Central memory CD8-positive, alpha-beta T cell (primary cell): ENCODE data around the gene CSPG4.

Source experiments
- ATAC-seq: fragments of 150-1000 bp; cut with Tn5 transposase; replicated peaks from 2 replicates; pipeline ENCODE4 v1.10.0; 2022; ENCODE audit warnings: mild to moderate bottlenecking, moderate FRiP score, moderate number of reproducible peaks; ENCODE audit not compliant: poor library complexity, severe bottlenecking; ENCODE audit errors: extremely low read depth
- DNase-seq, 2 donors: peaks; one replicate each; pipeline ENCODE4 v3.0.0; 2021; ENCODE audit warnings: low spot score in 2 of 2
- H3K27ac Mint-ChIP-seq: one replicate; pipeline ENCODE4 v1.8.0; 2022; ENCODE audit warnings: low read depth, mild to moderate bottlenecking, moderate library complexity, mixed read lengths
- H3K27me3 Mint-ChIP-seq: one replicate; pipeline ENCODE4 v1.8.0; 2022; ENCODE audit warnings: mixed read lengths
- H3K36me3 Mint-ChIP-seq: one replicate; pipeline ENCODE4 v1.8.0; 2022; ENCODE audit warnings: mild to moderate bottlenecking, moderate library complexity, mixed read lengths; ENCODE audit not compliant: insufficient read depth
- H3K4me1 Mint-ChIP-seq: one replicate; pipeline ENCODE4 v1.8.0; 2022; ENCODE audit warnings: mixed read lengths
- H3K4me3 Mint-ChIP-seq: one replicate; pipeline ENCODE4 v1.8.0; 2022; ENCODE audit warnings: mild to moderate bottlenecking, moderate library complexity, mixed read lengths
- H3K9me3 Mint-ChIP-seq: one replicate; pipeline ENCODE4 v1.8.0; 2022; ENCODE audit warnings: mixed read lengths

CSPG4 gene

GRCh38 chr15:75656331-75656730, 56.3 kb downstream of the CSPG4 start:
- no peaks in the 10 kb centered on the region for H3K9me3 Mint-ChIP-seq
- no peak overlapping the region for H3K27ac Mint-ChIP-seq
- H3K27me3 Mint-ChIP-seq, result no peaks in the 10 kb centered on the region
- no peaks in the 10 kb centered on the region for H3K36me3 Mint-ChIP-seq
- H3K4me3 Mint-ChIP-seq, result no peak overlapping the region
- DNase-seq, result no peak
- H3K4me1 Mint-ChIP-seq, result peaks cover 28% of the 10 kb centered on the region
- no peak for ATAC-seq

- no peaks in the 10 kb centered on the region for H3K9me3 Mint-ChIP-seq
- no peaks in the 10 kb centered on the region for H3K36me3 Mint-ChIP-seq
- H3K4me1 Mint-ChIP-seq, result peaks cover 32% of the 10 kb centered on the region
- DNase-seq (no peak), ATAC-seq (no peak)
- H3K4me3 Mint-ChIP-seq, result no peak overlapping the region
- H3K27me3 Mint-ChIP-seq, result no peaks in the 10 kb centered on the region
- H3K27ac Mint-ChIP-seq, result no peak overlapping the region
These were observed 56.7 kb downstream of the CSPG4 start for GRCh38 chr15:75655931-75656330.

- no peak for DNase-seq
- H3K4me3 Mint-ChIP-seq, result no peak overlapping the region
- no peaks in the 10 kb centered on the region for H3K36me3 Mint-ChIP-seq
- no peaks in the 10 kb centered on the region for H3K27me3 Mint-ChIP-seq
- H3K27ac Mint-ChIP-seq, result no peak overlapping the region
- H3K4me1 Mint-ChIP-seq, result peaks cover 48% of the 10 kb centered on the region
- H3K9me3 Mint-ChIP-seq, result no peaks in the 10 kb centered on the region
- no peak for ATAC-seq
These were observed 58.3 kb downstream of the CSPG4 start for GRCh38 chr15:75654201-75654907.

- Mint-ChIP-seq H3K27ac (no peak overlapping the region), H3K4me3 (no peak overlapping the region), H3K27me3 (no peaks in the 10 kb centered on the region), H3K9me3 (no peaks in the 10 kb centered on the region), H3K4me1 (peaks cover 55% of the 10 kb centered on the region), H3K36me3 (no peaks in the 10 kb centered on the region)
- DNase-seq (no peak), ATAC-seq (no peak)
These were observed 59.2 kb downstream of the CSPG4 start for GRCh38 chr15:75653347-75653913.

GRCh38 chr15:75651810-75652543, 60.7 kb downstream of the CSPG4 start:
- H3K9me3 Mint-ChIP-seq, result no peaks in the 10 kb centered on the region
- H3K27ac Mint-ChIP-seq, result no peak overlapping the region
- H3K36me3 Mint-ChIP-seq, result no peaks in the 10 kb centered on the region
- no peaks in the 10 kb centered on the region for H3K27me3 Mint-ChIP-seq
- H3K4me1 Mint-ChIP-seq, result peaks cover 58% of the 10 kb centered on the region
- DNase-seq (no peak), ATAC-seq (no peak)
- peak overlapping the region; percentile 25 for H3K4me3 Mint-ChIP-seq

GRCh38 chr15:75650908-75651809, 61.5 kb downstream of the CSPG4 start:
- Mint-ChIP-seq H3K4me3 (peak overlapping the region; percentile 25), H3K27me3 (no peaks in the 10 kb centered on the region), H3K9me3 (no peaks in the 10 kb centered on the region), H3K36me3 (no peaks in the 10 kb centered on the region), H3K27ac (peak overlapping the region; percentile 22), H3K4me1 (peaks cover 66% of the 10 kb centered on the region)
- ATAC-seq, result no peak
- DNase-seq, result no peak

- H3K27me3 Mint-ChIP-seq, result no peaks in the 10 kb centered on the region
- H3K9me3 Mint-ChIP-seq, result no peaks in the 10 kb centered on the region
- ATAC-seq (no peak), DNase-seq (no peak)
- no peaks in the 10 kb centered on the region for H3K36me3 Mint-ChIP-seq
- peak overlapping the region; percentile 22 for H3K27ac Mint-ChIP-seq
- H3K4me1 Mint-ChIP-seq, result peaks cover 65% of the 10 kb centered on the region
- no peak overlapping the region for H3K4me3 Mint-ChIP-seq
These were observed 62.8 kb downstream of the CSPG4 start for GRCh38 chr15:75649848-75650247.

- ATAC-seq, result no peak
These were observed 63.4 kb downstream of the CSPG4 start for GRCh38 chr15:75649045-75649761.

GRCh38 chr15:75648156-75649000, 64.3 kb downstream of the CSPG4 start:
- Mint-ChIP-seq H3K4me3 (peak overlapping the region; percentile 80), H3K27ac (no peak overlapping the region), H3K9me3 (no peaks in the 10 kb centered on the region), H3K36me3 (no peaks in the 10 kb centered on the region), H3K27me3 (no peaks in the 10 kb centered on the region), H3K4me1 (peaks cover 61% of the 10 kb centered on the region)
- ATAC-seq, result no peak
- DNase-seq, result no peak

More at GRCh38 chr15:75649045-75649761, 63.4 kb downstream of the CSPG4 start:
- peaks cover 63% of the 10 kb centered on the region for H3K4me1 Mint-ChIP-seq
- peak overlapping the region; percentile 80 for H3K4me3 Mint-ChIP-seq
- H3K36me3 Mint-ChIP-seq, result no peaks in the 10 kb centered on the region
- no peak for DNase-seq
- no peaks in the 10 kb centered on the region for H3K9me3 Mint-ChIP-seq
- no peak overlapping the region for H3K27ac Mint-ChIP-seq
- no peaks in the 10 kb centered on the region for H3K27me3 Mint-ChIP-seq

GRCh38 chr15:75647370-75648155, 65.1 kb downstream of the CSPG4 start, which contains the start of gene SNX33:
TSS of gene SNX33 (plus strand) at chr15:75647912. CDS start at chr15:75649103, 1,191 bp downstream.
- H3K9me3 Mint-ChIP-seq, result no peaks in the 10 kb centered on the region
- peak within 1 kb of the TSS; percentile 80 for H3K4me3 Mint-ChIP-seq
- H3K36me3 Mint-ChIP-seq, result no peaks in the 10 kb centered on the region
- DNase-seq, result no peak
- no peaks in the 10 kb centered on the region for H3K27me3 Mint-ChIP-seq
- H3K4me1 Mint-ChIP-seq, result peaks cover 53% of the 10 kb centered on the region
- ATAC-seq, result peak; percentile 57
- H3K27ac Mint-ChIP-seq, result peak within 1 kb of the TSS; percentile 50
